GM18517 (cell line): ENCODE results near the gene MARCHF11.
A peak's percentile ranks its signal among the peaks of the same experiment; 100 is the strongest.

Experiments used
- ATAC-seq: cut with Tn5 transposase; IDR thresholded peaks from one replicate; pipeline ENCODE4 v1.9.1; 2021; ENCODE audit warnings: mild to moderate bottlenecking, moderate library complexity; ENCODE audit not compliant: unreplicated experiment

Gene MARCHF11, protein sequence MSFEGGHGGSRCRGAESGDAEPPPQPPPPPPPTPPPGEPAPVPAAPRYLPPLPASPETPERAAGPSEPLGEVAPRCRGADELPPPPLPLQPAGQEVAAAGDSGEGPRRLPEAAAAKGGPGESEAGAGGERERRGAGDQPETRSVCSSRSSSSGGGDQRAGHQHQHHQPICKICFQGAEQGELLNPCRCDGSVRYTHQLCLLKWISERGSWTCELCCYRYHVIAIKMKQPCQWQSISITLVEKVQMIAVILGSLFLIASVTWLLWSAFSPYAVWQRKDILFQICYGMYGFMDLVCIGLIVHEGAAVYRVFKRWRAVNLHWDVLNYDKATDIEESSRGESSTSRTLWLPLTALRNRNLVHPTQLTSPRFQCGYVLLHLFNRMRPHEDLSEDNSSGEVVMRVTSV

DNA sequence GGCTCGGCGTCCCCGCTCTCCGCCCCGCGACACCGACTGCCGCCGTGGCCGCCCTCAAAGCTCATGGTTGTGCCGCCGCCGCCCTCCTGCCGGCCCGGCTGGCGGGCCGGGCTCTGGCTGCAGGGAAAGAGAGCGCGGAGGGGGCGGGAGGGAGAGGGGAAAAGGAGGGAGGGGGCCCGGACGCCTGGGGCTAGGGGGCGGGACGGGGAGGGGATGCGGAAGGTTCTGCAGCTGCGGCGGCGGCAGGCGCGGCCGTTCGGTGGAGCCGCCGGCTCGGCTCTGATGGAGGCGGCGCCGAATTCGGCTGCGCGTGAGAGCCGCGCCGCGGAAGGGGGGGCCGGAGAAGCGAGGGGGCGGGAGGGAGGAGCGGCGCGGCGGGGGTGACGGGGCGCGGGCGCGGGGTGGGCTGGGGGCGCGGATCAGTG is at the start of gene MARCHF11:
TSS of gene MARCHF11 (minus strand) at position 281 of the 425 bp plus-strand sequence. CDS start at position 65, 216 bp downstream.
- no peak for ATAC-seq

DNA sequence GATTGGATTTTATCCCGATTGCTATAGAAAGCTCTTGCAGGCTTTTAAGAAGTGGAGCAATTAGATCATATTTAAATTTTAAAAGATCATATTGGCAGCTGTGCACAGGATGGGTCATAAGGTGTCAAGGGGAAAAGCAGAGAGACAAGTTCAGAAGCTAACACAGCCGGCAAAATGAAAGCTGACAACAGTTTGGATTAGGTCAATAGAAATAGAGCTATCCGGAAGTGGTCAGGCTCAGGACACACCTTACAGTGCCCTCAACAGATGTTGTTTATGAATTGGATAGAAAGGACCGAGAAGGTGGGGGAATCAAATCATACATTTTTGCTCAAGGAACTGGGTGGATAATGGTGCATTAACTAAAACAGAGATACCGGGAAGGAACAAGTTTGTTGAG is 46.3 kb upstream of the MARCHF11 start:
- no peak for ATAC-seq

DNA sequence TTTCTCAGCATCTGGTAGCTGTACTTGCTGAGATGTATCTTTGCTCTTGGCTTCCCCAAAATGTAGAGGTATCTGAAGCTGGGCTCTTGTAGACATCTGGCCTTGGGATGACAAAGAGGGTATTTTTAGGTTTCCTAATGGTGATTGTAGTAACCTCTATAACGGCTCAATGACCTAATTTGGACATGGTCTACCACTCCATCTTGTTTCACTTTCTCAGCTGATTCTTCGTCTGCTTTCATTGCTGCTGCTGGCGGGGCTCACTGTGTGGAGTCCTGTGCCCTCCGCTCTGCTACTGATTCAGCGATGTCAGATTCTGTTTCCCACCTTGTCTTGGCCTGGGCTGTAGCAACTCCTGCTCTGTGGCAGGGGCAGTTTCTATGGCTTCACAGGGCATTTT is 12.7 kb upstream of the MARCHF11 start:
- no peak for ATAC-seq

DNA sequence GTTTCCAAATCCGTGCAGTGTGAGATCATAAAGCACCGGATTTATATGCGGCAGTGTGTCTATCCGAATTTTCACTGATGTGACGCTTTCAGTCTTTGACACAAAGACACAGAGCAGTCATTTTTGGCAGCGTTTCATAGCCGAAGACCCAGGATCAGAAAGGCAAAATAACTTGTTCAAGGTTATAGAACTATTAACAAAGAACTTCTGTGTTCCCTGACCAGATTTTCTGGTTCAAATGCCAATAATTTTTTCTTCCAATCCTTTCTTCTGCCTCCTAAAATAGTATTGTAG is 1.1 kb upstream of the MARCHF11 start:
- ATAC-seq: no peak

DNA sequence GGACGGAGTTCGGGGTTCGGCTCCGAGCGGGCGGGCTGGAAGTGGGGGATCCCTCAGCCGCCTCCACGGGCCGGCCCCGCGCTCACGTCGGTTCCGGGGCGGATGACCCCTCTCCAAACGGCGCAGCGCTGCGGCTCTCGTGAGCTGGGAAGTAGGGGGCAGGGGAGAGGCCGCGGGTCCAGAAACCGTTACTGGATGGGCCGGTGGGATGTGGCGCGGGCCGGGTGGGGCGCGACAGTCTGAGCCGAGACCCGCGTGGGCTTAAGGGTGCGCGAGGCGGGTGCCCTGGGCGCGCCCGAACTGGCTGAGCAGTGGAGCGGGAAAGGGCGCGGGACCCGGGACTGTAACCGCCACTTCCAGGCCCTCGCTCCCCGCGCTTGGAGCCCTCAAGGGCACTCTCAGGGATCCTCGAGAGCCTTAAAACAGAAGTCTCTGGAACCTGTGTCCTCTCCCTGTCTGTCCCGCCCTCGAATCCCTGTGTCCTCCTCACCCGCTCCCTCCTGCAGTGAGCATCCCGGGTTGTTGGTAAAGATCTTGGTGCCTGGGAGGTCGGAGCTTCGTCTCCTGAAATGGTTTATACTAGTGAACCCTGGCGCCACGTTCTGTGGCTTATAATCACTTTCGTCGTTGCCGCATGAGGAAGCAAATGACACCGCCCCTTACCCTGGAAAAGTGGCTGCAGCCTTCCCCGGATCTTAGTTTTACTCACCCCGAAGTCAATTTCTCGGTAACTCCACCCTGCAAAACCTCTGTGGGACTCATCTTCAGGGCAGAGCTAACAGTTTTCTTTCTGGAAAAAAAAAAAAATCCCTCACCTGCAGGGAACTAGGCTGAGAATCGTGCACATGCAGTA is 571 bp upstream of the MARCHF11 start:
- no peak for ATAC-seq

DNA sequence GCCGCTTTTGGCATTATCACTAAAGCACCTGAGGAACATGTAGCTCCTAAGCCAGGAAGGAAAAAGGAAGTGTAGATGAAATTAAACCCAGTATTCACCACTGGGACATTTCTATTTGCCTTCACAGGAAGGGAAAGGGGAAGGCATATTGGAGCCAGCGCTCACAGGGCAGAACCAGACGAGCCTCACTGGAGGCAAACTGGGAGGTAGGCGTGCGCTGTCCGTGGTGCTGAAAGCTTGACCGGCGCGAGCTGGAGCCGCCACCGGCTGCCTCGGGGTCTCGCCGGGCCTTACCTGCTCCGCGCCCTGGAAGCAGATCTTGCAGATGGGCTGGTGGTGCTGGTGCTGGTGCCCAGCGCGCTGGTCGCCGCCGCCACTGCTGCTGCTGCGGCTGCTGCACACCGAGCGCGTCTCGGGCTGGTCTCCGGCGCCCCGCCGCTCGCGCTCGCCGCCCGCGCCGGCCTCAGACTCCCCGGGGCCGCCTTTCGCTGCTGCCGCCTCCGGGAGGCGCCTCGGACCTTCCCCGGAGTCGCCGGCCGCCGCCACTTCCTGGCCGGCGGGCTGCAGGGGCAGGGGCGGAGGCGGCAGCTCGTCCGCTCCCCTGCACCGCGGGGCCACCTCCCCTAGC is 732 bp downstream of the MARCHF11 start:
- no peak for ATAC-seq

DNA sequence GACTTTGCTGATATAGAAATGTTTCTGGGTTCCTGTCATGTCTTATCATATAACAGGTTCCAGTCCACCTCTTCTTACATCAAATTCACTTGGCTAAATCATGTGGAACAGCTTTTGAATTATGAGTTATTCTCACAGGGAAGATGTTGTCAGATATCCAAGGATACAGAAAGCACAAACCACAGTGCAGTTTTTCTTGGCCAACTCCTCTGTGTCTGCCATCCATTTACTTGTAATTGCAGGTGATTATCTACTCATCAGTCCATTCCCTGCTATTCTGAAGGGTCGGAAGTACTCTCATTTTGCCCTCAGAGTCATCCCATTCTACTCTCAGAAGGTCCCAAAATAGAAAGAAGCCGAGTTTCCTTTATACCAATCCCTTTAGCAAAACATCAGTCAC is 10.0 kb downstream of the MARCHF11 start:
- ATAC-seq: no peak

DNA sequence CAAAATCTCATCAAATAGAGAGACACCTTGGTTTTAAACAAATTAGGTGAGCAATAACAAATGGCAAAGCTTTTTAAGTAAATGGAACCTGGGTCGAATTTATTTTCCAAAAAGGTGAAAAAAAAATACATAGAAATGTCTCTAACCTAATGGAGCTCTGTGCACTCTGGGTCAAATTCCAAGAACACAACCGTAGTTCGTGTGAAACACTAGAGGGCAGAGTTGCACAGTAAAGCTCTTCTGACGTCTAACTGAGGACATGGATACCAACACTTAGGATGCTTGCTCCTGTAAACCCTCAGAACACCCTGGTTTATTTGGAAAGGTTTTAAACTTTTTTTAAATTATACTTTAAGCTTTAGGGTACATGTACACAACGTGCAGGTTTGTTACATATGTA is 18.9 kb downstream of the MARCHF11 start:
- ATAC-seq: peak; percentile 83

DNA sequence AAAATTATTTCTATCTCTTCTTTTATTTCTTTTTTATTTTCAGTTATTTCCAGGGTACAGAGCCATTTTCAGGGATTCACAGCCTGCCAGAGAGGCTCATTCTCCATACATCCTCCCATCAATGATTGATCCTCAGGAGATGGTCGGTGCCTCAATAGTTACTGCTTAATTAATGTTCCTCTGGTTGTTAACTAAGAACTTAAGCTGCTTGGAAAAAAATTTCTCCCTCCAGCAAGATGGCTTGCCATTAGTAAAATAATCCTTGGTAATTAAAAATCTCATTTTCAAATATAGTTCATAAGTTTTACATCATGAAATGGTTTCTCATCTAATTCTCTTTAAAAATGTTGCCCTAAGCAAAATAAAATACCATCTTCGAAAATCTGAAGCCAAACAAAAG is 20.0 kb downstream of the MARCHF11 start:
- no peak for ATAC-seq

DNA sequence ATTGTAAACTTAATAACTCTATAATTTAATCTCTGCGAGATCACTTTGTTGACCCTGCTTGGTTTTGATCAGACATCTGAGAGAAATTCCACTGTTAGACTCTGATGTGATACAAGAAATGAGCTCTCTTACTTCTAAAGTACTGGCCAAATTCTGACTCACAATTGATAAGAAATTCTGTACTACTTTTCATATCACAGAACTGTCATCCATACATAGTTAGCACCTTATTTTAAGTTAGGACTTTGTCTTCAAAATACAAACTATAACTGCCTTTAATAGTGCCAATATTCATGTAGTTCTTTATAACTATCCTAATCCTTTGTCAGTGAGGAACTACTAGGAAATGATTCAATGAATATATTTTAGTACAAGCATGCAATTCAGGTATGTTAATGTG is 23.4 kb downstream of the MARCHF11 start:
- ATAC-seq: no peak

DNA sequence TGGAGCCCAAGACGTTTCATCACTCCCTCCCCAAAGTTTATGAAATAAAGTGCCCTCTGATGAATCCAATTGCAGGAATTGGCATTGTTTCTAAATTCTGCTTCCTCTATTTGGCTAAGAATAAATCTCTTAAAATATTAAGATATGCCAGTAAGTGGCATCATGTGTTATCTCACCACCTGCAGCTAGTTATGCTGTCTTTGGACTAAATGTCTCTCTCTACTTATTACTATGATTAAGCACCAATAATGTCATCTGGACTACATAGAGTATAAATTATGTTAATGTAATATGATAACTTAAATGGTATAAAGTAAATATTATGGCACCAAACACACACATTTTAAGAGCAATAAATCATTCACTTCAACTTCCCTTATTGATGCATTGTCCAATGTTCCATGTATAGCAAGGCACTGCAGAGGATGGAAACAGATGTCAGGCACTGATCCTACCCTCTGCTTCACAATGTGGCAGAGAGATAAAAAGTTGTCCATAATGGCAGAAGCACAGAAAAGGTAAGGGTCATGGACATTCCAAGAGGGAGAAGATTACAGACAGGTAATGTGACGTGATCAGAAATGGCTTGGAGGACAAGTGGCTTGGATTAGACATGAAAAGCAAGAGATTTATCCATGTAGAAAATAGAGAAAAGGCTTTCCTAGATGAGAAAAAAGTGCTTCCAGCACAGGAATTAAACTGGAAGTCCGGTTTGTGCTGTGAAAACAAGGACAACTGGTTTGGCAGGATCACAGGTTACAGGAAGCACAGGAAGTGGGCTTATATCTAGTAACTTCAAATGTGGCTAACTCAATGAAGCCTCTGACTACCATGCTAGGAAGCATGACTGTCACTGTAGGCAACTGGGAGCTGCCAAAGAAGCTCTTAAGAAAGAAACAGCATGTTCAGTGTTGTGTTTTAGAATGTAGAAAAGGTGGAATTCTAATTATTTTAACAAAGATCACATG is 26.7 kb downstream of the MARCHF11 start:
- ATAC-seq: no peak

DNA sequence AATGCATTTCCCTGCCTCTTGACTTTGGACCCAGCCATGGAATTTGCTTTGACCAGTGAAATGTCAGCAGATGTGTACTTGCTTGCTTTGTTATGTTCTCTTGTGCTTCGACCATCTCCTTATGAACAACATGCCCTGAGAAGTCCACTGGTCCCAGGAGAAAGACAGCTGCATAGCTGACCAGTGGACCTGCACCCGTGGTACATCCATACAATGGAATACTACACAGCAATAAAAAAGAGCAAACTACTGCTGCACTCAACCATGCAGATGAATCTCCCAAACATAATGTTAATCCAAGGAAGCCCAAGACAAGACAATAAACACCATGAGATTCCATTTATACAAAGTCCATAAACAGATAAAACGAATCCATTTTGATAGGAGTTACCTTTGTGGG is 30.0 kb downstream of the MARCHF11 start:
- ATAC-seq: no peak

DNA sequence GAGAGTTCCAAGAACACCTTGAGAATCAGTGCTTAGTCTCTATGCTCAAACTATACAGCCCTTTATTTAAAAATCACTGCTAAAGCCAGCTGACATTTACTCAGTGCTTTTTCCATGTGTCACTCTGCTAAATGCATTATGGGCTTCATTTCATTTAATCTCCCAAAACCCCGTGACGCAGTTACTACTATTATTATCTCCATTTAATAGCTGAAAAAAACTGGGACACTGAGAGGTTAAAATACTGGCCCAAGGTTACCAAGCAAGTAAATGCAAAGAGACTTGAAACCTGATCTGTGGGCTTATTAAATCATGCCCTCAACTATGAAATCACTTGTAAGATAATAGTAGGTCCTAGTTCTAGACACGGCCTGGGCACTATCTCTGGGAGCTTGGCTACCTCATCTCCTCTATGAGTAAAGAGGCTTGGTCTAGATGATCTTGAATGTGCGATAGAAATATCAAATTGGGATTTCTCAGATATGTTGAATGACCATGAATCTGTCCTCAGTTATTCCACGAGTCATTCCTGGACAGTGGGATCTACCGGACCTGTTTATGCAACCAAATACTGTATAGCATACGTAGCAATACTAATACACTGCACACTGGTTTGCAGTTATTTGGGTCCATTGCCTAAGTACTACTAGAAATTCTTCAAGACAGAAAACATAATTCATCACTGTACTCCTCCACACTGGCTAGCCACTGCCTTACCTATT is 32.3 kb downstream of the MARCHF11 start:
- no peak for ATAC-seq

DNA sequence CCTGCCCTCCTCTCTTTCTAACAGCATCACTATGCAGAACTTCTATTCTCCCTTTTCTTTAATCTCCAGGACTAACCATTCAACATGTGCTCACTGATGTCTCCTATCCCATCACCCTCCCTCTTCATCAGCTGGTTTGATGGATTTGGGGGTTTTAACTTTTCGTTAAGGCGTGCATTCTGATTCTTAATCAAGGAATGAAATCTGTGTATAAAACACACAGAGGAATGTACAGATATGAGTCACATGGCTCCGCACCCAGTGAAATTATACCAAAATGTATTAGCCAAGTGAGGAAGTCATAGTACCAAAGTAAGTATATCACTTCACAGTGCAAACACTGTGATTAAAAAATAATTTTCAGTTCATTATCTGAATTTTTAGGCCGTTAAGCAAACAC is 35.2 kb downstream of the MARCHF11 start:
- no peak for ATAC-seq

DNA sequence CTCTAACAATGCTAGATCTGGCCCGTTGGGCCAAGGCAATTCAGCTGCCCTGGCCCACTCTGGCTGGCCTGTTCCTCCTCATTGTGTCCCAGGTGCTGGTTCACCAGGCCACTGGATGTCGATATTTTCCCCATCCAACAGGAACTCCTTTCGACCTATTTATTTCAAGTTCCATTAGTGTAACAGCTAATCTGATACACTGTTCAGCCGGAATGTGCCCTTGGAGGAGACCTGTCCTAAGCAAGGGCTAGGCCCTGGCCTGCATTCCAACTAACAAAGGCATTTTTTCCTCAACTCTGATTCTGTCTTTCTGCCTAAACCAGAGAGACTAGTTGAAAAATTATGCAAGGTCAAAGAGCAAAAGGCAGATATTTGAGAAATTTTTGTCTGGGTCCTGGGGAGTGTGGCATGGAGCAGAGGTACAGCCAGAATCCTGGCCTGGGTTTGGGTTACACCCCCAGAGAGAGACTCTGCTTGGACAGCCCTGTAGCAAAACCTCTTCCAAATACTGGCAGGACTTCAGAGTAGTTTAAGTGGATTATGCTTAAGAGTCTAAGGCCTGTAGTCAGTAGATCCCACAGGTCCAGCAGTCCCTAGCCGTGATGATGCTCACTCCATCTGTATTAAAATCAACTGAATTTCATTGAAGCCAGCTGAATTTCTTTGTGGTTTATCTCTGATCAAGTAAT is 36.1 kb downstream of the MARCHF11 start:
- no peak for ATAC-seq

DNA sequence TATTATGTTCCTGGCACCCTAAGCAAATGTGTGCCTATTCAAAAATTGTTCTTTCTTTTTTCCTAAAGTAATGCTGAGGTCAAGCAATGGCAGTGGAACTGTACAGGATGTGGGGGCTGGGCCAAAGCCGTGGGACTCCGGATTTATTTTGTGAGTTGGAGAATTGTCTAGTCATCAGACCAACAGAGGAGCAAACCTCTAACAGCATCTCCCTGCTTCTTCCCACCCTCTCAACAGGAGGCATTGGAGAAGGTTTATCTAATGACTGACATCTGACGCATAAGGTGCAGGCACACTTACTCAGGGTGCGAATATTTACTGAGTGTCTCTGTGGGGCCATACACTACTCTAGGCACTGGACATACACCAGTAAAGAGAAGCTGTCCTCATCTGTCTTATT is 38.6 kb downstream of the MARCHF11 start:
- no peak for ATAC-seq

DNA sequence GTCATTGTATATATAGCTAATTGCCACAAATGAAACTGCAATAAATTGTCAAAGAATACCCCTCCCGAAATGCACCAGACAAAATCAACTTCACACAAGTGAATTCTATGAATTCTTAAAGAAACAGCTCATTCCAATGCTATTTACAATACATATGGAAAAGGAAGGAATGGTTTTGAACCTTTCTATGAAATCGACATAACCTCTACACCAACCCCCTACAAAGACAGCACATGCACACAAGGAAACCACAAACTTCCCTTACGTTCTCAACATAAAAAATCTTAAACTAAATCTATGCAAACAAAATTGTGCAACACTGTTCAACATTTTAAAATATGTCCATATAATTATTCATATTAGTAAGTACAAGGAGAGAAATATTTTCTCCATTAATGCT is 39.2 kb downstream of the MARCHF11 start:
- no peak for ATAC-seq

DNA sequence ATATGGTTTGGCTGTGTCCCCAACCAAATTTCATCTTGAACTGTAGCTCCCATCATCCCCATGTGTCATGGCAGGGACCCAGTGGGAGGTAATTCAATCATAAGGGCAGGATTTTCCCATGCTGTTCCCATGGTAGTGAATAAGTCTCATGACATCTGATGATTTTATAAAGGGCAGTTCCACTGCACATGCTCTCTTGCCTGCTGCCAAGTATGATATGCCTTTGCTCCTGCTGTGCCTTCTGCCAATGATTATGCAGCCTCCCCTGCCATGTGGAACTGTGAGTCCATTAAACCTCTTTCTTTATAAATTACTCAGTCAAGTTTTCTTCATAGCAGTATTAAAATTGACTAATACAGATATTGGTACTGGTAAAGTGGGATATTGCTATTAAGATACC is 42.4 kb downstream of the MARCHF11 start:
- ATAC-seq: no peak

DNA sequence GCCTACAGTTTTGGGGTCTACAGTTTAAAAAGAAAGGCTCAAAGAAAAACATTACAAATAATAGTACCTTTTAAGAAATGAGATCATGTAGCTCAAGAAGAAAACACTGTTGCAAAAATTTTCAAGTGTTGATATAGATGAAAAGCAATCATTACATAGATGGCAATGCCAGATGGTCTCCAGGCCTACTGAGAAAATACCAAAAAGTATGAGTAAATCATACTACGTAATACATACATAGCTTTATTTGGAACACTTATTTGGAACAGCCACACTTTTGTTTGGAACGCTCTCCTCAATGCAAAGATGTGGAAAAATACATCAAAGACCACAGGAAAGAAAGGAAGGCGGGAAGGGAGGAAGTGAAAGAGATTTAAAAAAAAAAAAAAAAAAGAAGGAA is 44.1 kb downstream of the MARCHF11 start:
- ATAC-seq: no peak
